H9 (cell line): ENCODE measurements around the gene C11orf65. TPM values are rescaled to one million over a fixed set of nuclear protein-coding genes. Genes with fewer than 3 reads are reported as not detected.

Experiments
- DNase-seq: peaks from one replicate; pipeline ENCODE4 v3.0.0-alpha.2; 2017
- H2AFZ ChIP-seq: one replicate; pipeline ENCODE4 v1.6.1; 2013; ENCODE audit warnings: mild to moderate bottlenecking, low read length, control low read depth, moderate library complexity
- H2AK5ac ChIP-seq: 2 replicates; pipeline ENCODE4 v1.6.1; 2013; ENCODE audit warnings: low read length, control low read depth, mixed read lengths; ENCODE audit not compliant: insufficient read length
- H2BK120ac ChIP-seq: one replicate; pipeline ENCODE4 v1.6.1; 2013; ENCODE audit warnings: low read depth, mild to moderate bottlenecking, low read length, control low read depth, inconsistent platforms; ENCODE audit not compliant: poor library complexity, severe bottlenecking
- H2BK12ac ChIP-seq: 2 replicates; pipeline ENCODE4 v1.6.1; 2013; ENCODE audit warnings: low read length, control low read depth, mixed read lengths, low read depth; ENCODE audit not compliant: insufficient read length
- H2BK15ac ChIP-seq: 2 replicates; pipeline ENCODE4 v1.6.1; 2013; ENCODE audit warnings: low read depth, low read length, control low read depth
- H2BK20ac ChIP-seq: one replicate; pipeline ENCODE4 v1.6.1; 2013; ENCODE audit warnings: low read depth, mild to moderate bottlenecking, low read length, control low read depth, inconsistent platforms; ENCODE audit not compliant: poor library complexity, severe bottlenecking
- H2BK5ac ChIP-seq: 2 replicates; pipeline ENCODE4 v1.6.1; 2013; ENCODE audit warnings: low read length, control low read depth, mixed read lengths; ENCODE audit not compliant: insufficient read length
- H3K14ac ChIP-seq: 2 replicates; pipeline ENCODE4 v1.6.1; 2013; ENCODE audit warnings: low read length, control low read depth; ENCODE audit not compliant: insufficient read depth
- H3K18ac ChIP-seq: 2 replicates; pipeline ENCODE4 v1.6.1; 2013; ENCODE audit warnings: low read depth, mild to moderate bottlenecking, mixed read lengths, low read length, control low read depth; ENCODE audit not compliant: insufficient read length
- H3K23ac ChIP-seq: 2 replicates; pipeline ENCODE4 v1.6.1; 2013; ENCODE audit warnings: low read length, control low read depth, mixed read lengths, low read depth; ENCODE audit not compliant: insufficient read length
- H3K23me2 ChIP-seq: 2 replicates; pipeline ENCODE4 v1.6.1; 2013; ENCODE audit warnings: low read depth, mild to moderate bottlenecking, mixed read lengths, low read length, control low read depth; ENCODE audit not compliant: insufficient read length, poor library complexity, severe bottlenecking
- H3K27ac ChIP-seq: 2 replicates; pipeline ENCODE4 v1.5.1; 2013; ENCODE audit warnings: low read length, control low read depth, mixed read lengths, low read depth; ENCODE audit not compliant: insufficient read length
- H3K27me3 ChIP-seq: 2 replicates; pipeline ENCODE4 v1.6.1; 2013; ENCODE audit warnings: low read length, control low read depth, inconsistent platforms; ENCODE audit not compliant: insufficient read depth
- H3K4ac ChIP-seq: 2 replicates; pipeline ENCODE4 v1.6.1; 2013; ENCODE audit warnings: low read depth, mild to moderate bottlenecking, control low read depth, inconsistent platforms, low read length, moderate library complexity
- H3K4me1 ChIP-seq: 2 replicates; pipeline ENCODE4 v1.6.1; 2013; ENCODE audit warnings: low read length, control low read depth, inconsistent platforms; ENCODE audit not compliant: insufficient read depth
- H3K4me2 ChIP-seq: 2 replicates; pipeline ENCODE4 v1.6.1; 2013; ENCODE audit warnings: low read length, control low read depth, mixed read lengths; ENCODE audit not compliant: insufficient read length, insufficient read depth
- H3K56ac ChIP-seq: 2 replicates; pipeline ENCODE4 v1.6.1; 2013; ENCODE audit warnings: low read depth, mild to moderate bottlenecking, mixed read lengths, low read length, control low read depth; ENCODE audit not compliant: insufficient read length
- H3K79me1 ChIP-seq: 2 replicates; pipeline ENCODE4 v1.6.1; 2013; ENCODE audit warnings: low read depth, mild to moderate bottlenecking, moderate library complexity, low read length, control low read depth, inconsistent platforms; ENCODE audit not compliant: insufficient read depth, poor library complexity, severe bottlenecking
- H3K79me2 ChIP-seq: 2 replicates; pipeline ENCODE4 v1.6.1; 2013; ENCODE audit warnings: low read length, control low read depth, inconsistent platforms; ENCODE audit not compliant: insufficient read depth
- H3K9ac ChIP-seq: 2 replicates; pipeline ENCODE4 v1.6.1; 2013; ENCODE audit warnings: low read length, control low read depth, mixed read lengths; ENCODE audit not compliant: insufficient read length; ENCODE audit errors: extremely low read depth
- H3K9me3 ChIP-seq: one replicate; pipeline ENCODE4 v1.6.1; 2013; ENCODE audit warnings: low read depth, low read length, inconsistent platforms; ENCODE audit not compliant: control insufficient read depth
- H3T11ph ChIP-seq: one replicate; pipeline ENCODE4 v1.6.1; 2013; ENCODE audit warnings: mild to moderate bottlenecking, low read length, control low read depth, inconsistent platforms
- H4K20me1 ChIP-seq: one replicate; pipeline ENCODE4 v1.6.1; 2013; ENCODE audit not compliant: control insufficient read depth, insufficient read length, insufficient read depth
- H4K5ac ChIP-seq: 2 replicates; pipeline ENCODE4 v1.6.1; 2013; ENCODE audit warnings: low read depth, mild to moderate bottlenecking, mixed read lengths, low read length, control low read depth; ENCODE audit not compliant: insufficient read length
- H4K8ac ChIP-seq: replicated peaks from 2 replicates; pipeline ENCODE4 v1.6.1; 2013; ENCODE audit warnings: low read length, control low read depth, mixed read lengths, low read depth; ENCODE audit not compliant: insufficient read length
- H4K91ac ChIP-seq: 2 replicates; pipeline ENCODE4 v1.6.1; 2013; ENCODE audit warnings: low read depth, mild to moderate bottlenecking, moderate library complexity, mixed read lengths, low read length, control low read depth; ENCODE audit not compliant: insufficient read length
- H3K27ac Mint-ChIP-seq, 3 experiments: 2 replicates in 2 of 3; 3 replicates in 1 of 3; pipeline ENCODE4 v1.8.0; 2020 to 2021; ENCODE audit warnings: mixed read lengths in 3 of 3, mild to moderate bottlenecking in 1 of 3, moderate library complexity in 1 of 3
- H3K27me3 Mint-ChIP-seq: 2 replicates; pipeline ENCODE4 v1.8.0; 2021; ENCODE audit warnings: low read depth, mild to moderate bottlenecking, moderate library complexity, mixed read lengths
- H3K36me3 Mint-ChIP-seq, 3 experiments: 2 replicates in 2 of 3; 3 replicates in 1 of 3; pipeline ENCODE4 v1.8.0; 2020 to 2021; ENCODE audit warnings: low read depth in 3 of 3, mixed read lengths in 3 of 3; ENCODE audit not compliant: insufficient read depth in 1 of 3
- H3K4me1 Mint-ChIP-seq, 2 experiments: 2 replicates each; pipeline ENCODE4 v1.8.0; 2020; ENCODE audit warnings: mixed read lengths in 2 of 2
- H3K4me3 Mint-ChIP-seq, 2 experiments: 2 replicates in 1 of 2; 3 replicates in 1 of 2; pipeline ENCODE4 v1.8.0; 2020 to 2021; ENCODE audit warnings: mild to moderate bottlenecking in 2 of 2, mixed read lengths in 2 of 2, moderate library complexity in 1 of 2
- H3K9me3 Mint-ChIP-seq, 2 experiments: 2 replicates in 1 of 2; 3 replicates in 1 of 2; pipeline ENCODE4 v1.8.0; 2020; ENCODE audit warnings: mild to moderate bottlenecking in 2 of 2, mixed read lengths in 2 of 2, moderate library complexity in 1 of 2
- WGBS: extraction: QIAGEN DNeasy Blood & Tissue Kit; methylation state at CpG from one replicate; pipeline ENCODE4 v1.1.7; 2013; ENCODE audit warnings: missing lambda C conversion rate, low lambda C conversion rate, mixed read lengths; ENCODE audit not compliant: insufficient read length; ENCODE audit errors: extremely low coverage; 5-methylcytosine and 5-hydroxymethylcytosine counted together
- total RNA-seq: library from RNA; stranded (reverse); gene quantifications from 2 replicates; pipeline ENCODE4 v1.2.1, GENCODE V29; 2021
- TF ChIP-seq, protein P1 (sequence below): fragments of 200-600 bp; sonication (generic); conservative IDR thresholded peaks from 3 replicates; pipeline ENCODE4 v1.8.0; 2021; ENCODE audit warnings: antibody characterized with exemption, mild to moderate bottlenecking

C11orf65 gene
- total RNA-seq, 1 experiment from 2014 or later, result 0.55 TPM

- TF ChIP-seq, protein P1, sequence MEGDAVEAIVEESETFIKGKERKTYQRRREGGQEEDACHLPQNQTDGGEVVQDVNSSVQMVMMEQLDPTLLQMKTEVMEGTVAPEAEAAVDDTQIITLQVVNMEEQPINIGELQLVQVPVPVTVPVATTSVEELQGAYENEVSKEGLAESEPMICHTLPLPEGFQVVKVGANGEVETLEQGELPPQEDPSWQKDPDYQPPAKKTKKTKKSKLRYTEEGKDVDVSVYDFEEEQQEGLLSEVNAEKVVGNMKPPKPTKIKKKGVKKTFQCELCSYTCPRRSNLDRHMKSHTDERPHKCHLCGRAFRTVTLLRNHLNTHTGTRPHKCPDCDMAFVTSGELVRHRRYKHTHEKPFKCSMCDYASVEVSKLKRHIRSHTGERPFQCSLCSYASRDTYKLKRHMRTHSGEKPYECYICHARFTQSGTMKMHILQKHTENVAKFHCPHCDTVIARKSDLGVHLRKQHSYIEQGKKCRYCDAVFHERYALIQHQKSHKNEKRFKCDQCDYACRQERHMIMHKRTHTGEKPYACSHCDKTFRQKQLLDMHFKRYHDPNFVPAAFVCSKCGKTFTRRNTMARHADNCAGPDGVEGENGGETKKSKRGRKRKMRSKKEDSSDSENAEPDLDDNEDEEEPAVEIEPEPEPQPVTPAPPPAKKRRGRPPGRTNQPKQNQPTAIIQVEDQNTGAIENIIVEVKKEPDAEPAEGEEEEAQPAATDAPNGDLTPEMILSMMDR, result no peak
Observed at GRCh38 chr11:108393046-108393445, 74.3 kb downstream of the C11orf65 start.

More at GRCh38 chr11:108393046-108393445, 74.3 kb downstream of the C11orf65 start:
- Mint-ChIP-seq H3K9me3 (no peaks in the 10 kb centered on the region; a peak in 2 of 5 replicates), H3K27ac (no peak overlapping the region), H3K27me3 (no peaks in the 10 kb centered on the region), H3K36me3 (no peaks in the 10 kb centered on the region), H3K4me3 (no peak overlapping the region), H3K4me1 (no peaks in the 10 kb centered on the region)
- H3K27ac ChIP-seq, result no peak overlapping the region
- no peak overlapping the region for H3K56ac ChIP-seq
- no peak overlapping the region for H4K5ac ChIP-seq
- H2BK15ac ChIP-seq, result no peak overlapping the region
- H3K14ac ChIP-seq, result no peak overlapping the region
- no peaks in the 10 kb centered on the region for H3K23me2 ChIP-seq
- no peaks in the 10 kb centered on the region for H3K79me1 ChIP-seq
- H3K18ac ChIP-seq, result no peak overlapping the region
- no peak overlapping the region for H3K9ac ChIP-seq
- no peak overlapping the region for H2BK120ac ChIP-seq
- no peak overlapping the region for H2BK12ac ChIP-seq
- H3K4me2 ChIP-seq, result no peak overlapping the region
- H2AK5ac ChIP-seq, result no peak overlapping the region
- H3K79me2 ChIP-seq, result no peaks in the 10 kb centered on the region
- H2BK20ac ChIP-seq, result no peak overlapping the region
- no peak overlapping the region for H3K4ac ChIP-seq
- no peak overlapping the region for H4K8ac ChIP-seq
- H3T11ph ChIP-seq, result no peak overlapping the region
- no peak overlapping the region for H4K91ac ChIP-seq
- no peaks in the 10 kb centered on the region for H3K27me3 ChIP-seq
- H2AFZ ChIP-seq, result no peak overlapping the region
- H4K20me1 ChIP-seq, result no peaks in the 10 kb centered on the region
- H3K4me1 ChIP-seq, result no peaks in the 10 kb centered on the region
- no peak overlapping the region for H3K23ac ChIP-seq
- no peaks in the 10 kb centered on the region for H3K9me3 ChIP-seq
- H2BK5ac ChIP-seq, result no peak overlapping the region
- DNase-seq, result no peak
- WGBS, result no CpG with 5 or more reads among the region's 1 CpG
